ENCODE data around the gene GRIK2.

GRIK2 gene

DNA sequence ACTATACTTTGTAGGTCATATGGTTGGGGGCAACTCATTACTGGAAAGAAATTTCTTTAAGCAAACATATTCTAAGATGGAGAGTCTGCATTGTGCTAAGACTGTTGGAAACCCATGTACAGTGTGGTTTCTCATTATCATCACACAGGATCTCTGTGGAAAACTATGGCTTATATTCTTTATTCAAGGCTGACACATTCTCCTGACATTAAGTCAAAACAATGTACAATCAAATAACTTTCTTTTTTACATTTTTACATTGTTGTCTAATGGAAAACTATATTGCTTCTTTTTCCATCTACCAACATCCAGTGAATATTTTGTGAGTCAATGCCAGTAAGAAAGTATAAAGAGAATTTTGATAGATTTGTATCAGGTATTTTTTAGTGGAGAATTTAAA, 417.6 kb downstream of the GRIK2 start:
- DNase-seq, result no peak

DNA sequence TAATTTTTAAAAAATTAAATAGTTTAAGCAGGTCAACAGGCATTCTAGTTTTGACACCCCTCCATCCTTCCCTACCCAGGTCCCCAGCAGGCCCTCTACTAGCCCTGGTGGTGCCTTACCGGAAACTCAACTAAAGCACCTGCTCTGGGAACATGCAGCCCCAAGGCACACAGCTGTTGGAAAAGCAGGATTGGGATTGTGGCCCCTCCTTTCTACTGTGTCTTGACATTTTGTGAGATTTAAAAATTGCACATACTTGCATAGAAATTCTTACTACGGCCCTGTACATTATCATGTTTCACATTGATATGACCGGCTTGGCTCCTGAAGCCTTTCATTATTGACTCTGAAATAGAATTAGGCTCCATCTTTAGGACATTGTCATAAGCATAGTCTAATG, 423.2 kb downstream of the GRIK2 start:
- no peak for DNase-seq

DNA sequence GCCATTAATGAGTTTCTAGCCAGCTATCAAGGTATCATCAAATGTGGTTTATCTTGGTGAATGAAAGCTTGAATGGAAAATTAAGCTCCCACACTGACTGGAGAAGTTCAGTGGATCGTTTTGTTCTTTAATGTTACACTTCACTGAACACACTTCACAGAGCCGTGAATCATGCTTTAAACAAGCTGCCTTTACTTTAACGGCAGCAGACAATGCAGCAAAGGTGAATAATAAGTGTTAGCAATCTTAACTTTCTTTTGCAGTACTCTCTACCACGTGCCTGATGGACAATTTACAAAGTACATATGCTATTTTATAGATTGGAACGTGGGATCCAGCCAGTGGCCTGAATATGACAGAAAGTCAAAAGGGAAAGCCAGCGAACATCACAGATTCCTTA, 424.5 kb downstream of the GRIK2 start:
- DNase-seq, result no peak

DNA sequence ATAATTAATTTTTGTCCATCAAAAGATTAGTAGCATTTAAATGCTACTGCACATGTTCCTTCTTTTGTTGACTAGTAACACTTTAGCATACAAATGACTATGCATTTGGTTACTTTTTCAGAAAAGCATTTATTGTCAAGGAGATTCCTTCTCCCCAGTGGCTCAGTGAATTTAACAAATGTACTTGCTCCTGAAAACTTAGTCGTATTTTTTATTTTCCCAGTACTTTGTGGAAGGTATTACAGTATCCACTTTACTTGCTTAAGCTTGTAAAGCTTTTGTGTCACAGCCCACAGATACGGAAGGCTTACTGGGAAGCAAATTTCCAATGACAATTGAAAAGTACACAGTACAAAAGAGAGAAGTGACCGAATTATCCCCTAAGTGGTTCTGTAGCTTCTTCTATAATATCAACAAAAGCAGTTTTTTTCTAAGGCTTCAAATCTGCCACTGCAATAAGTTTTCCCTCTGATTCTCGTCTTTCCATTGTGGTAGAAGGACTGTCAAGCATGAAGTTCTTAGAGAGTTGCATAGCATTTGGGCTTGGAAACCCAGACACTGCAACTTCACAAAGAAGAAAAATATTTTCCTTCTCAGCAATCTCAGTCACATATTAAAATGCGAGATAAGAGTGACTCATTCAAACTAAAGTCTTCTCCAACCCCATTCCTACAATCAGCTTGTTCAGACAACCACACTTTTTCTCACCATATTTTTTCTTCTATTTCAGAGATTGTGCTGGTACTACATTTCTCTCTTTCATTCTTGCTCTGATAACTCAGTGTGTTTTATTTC, 431.2 kb downstream of the GRIK2 start:
- DNase-seq, result no peak

GRCh38 chr6:101826269-101826668, 432.8 kb downstream of the GRIK2 start:
- no peak for DNase-seq

DNA sequence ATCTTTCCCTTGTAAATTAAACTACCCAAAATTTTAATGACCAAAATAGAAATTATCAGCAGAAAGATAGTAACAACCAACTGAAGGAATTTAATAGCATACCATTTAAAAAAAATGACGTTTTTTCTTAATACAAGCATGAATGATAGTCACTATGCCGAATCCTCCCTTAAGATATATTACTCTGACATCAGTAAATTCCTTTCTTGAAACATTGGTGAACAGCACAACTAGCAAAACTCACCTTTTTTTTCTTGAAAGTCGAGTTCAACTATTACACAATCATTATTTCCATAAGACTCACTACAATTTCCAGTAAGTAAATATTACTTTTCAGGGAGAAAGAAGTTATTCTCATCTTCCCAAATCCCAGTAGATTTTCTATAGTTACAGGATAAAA, 433.2 kb downstream of the GRIK2 start:
- no peak for DNase-seq

DNA sequence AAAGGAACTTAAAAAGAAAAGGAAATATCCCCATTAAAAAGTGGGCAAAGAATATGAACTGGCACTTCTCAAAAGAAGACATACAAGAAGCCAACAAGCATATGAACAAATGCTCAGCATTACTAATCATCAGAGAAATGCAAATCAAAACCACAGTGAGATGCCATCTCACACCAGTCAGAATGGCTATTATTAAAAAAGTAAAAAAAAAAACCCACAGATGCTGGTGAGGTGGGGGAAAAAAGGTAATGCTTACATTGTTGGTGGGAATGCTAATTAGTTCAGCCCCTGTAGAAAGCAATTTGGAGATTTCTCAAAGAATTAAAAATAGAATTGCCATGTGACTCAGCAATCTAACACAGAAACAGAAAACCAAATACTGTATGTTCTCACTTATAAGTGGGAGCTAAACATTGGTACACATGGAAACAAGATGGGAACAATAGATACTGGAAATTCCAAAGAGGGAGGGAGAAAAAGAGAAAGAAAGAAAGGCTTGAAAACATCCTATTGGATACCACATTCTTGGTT, 437.1 kb downstream of the GRIK2 start:
- no peak for DNase-seq

DNA sequence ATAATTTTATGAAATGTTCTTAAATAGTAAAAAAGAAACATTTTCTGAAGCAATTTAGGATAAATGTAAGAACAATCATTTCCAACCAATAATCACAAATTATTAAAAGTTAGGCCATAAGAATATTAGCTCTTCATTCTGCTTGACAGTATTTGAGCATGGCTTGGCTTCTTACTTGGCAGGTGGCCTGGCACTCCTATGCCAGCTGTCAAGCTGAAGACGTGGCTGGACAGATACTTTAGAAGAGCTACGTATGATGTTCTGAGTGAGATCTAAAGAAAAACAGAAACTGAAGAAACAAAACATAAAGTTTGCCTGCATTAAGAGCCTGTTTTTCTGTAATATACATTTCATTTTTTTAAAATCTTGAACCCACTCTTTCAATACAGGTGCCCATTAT, 438.9 kb downstream of the GRIK2 start:
- no peak for DNase-seq

- no peak for DNase-seq
Observed at GRCh38 chr6:101840100-101840499, 446.6 kb downstream of the GRIK2 start.

- no peak for DNase-seq
Observed at GRCh38 chr6:101845172-101845571, 451.7 kb downstream of the GRIK2 start.

- no peak for DNase-seq
Observed at GRCh38 chr6:101845621-101846020, 452.1 kb downstream of the GRIK2 start.

- no peak for DNase-seq
Observed at GRCh38 chr6:101847690-101848089, 454.2 kb downstream of the GRIK2 start.

GRCh38 chr6:101851911-101852310, 458.4 kb downstream of the GRIK2 start:
- DNase-seq, result no peak

GRCh38 chr6:101853231-101854085, 459.9 kb downstream of the GRIK2 start:
- DNase-seq, result no peak

DNA sequence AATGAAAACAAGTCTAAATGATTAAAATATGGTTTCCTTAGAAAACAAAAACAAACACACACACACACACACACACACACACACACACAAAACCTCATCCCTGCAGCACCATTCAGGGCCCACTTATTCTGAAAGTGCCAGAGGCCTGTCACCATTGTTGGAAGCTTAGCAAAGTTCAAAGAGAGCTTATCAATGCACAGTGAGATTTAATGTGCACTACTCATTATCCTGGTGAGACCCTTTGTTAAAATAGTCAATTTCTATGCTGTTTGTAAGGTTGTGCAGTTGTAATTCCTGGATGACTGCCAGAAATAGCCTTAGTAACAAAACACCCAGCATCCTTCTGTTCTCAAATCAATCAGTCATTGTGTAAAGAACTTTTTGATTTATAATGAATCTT, 482.9 kb downstream of the GRIK2 start:
- DNase-seq, result peak; percentile 93

GRCh38 chr6:101878554-101879276, 485.2 kb downstream of the GRIK2 start:
- no peak for DNase-seq

DNA sequence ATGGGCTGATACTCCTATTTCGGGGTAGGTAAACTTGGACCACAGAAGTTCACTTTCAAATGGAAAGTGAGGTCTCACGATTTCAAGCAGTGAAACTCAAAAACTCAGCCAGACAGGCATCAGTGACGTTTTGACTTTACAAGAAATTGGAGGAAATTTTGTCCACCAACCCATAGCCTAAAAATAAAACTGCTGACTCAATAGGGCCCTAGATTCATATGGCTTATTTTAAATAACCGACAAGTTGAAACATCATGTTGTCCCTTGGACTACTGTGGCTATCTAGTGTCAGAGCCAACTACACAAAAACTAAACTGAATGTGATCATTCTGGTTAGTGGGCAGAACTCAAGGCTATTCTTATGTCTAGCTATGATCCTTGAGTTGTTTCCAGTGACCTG, 486.3 kb downstream of the GRIK2 start:
- DNase-seq, result no peak

DNA sequence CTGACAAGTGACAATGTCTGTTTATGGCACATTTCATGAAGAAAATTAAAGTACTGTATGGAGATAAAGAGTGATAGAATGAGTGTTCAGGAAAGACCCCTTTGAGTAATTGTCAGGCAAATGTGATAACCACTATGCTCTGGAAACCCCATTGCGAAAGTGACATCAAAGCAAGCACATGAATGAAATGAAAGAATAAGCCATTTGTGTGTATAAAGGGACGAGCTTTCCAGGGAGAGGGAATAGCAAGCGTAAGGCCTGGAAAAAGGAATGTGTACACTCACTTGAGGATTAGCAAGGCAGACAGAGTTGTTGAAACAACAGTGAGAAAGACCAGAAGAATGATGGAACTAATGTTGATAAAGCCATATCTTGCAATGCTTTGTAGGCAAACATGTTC, 490.0 kb downstream of the GRIK2 start:
- DNase-seq, result no peak

DNA sequence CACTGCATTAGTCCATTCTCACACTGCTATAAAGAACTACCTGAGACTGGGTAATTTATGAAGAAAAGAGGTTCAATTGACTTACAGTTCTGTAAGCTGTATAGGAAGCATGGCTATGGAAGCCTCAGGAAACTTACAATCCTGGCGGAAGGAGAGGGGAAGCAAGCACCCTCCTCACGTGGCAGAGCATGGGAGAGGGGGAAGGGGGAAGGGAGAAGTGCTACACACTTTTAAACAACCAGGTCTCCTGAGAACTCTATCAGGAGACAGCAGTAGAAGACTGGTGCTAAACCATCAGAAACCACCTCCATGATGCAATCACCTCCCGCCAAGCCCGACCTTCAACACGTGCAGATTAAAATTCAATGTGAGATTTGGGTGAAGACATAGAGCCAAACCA, 494.0 kb downstream of the GRIK2 start:
- DNase-seq, result no peak

DNA sequence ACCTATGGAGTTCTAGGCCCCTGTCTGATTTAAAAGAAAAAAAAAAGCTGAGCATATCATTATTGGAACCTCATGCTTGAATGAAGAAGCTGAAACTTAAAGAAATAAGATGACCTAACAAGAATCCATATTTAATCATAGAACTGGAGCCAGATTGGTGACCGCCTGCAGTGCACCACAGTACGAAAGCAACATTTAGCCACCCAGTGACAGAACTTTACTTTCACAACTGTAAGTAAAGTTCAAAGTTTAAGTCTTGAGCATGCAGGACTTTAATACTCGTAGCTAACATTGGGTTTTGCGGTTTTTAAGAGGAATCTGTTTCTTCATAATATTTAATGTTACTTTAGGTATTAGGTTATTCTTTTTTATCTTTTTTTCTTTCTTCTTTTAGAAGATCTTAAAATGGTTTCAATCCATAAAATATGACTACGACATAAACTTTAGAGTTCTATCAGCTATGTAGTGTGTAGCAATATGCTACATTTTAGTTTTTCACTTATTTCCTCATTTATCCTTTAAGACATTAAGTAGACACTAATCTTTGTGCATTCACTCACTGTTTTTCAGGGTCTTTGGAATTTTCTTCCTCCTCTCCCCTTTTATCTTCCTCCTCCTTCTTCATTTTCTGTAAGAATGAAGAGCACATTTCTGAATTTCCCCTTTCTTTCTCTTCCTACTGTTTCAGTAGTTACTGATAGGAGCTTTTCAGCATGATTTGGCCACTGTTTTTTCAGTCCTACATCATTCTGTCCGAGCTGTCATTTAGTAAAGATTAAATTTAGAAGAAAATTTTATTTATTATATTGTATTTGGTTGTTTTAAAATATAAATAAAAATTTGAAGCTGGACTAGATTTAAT, 514.1 kb downstream of the GRIK2 start:
- no peak for DNase-seq

- no peak for DNase-seq
Observed at GRCh38 chr6:101909366-101909765, 515.9 kb downstream of the GRIK2 start.

DNA sequence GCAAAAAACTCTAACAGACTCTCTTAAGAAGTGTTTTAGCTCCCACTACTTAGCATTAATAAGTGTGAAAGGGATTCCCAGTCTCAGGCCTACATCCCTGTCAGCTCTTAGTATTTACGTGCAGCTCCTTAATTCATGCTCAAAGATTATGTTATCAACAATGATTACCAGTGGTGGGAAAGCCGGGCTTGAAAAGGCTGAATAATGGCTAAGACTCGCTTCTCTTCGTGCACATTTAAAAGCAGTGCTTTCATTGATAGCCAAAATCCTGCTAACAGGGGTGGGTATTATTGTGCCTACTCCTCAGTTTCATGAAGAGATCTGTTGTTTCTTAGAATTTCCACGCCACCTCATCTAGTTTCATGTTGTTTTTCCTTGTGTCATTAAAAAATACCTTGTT, 518.8 kb downstream of the GRIK2 start:
- no peak for DNase-seq
